Measurements from ENCODE around the gene ALOXE3.

The ALOXE3 gene

GRCh38 chr17:8124350-8125153 is 6.2 kb upstream of the ALOXE3 start:
- no peak for TF ChIP-seq Cebpa-rat (IDR thresholded peaks at IDR 0.05)
- peak overlapping the region; percentile 95 for H3K4me2 ChIP-seq
- peak overlapping the region; percentile 63; the same call in 1 of the 2 replicates for H3K9ac ChIP-seq
- H3K36me3 ChIP-seq: no peaks in the 10 kb centered on the region
- H3K4me1 ChIP-seq: peaks cover 50% of the 10 kb centered on the region
- peak overlapping the region; percentile 71 for H3K4me3 ChIP-seq
- H3K9me3 ChIP-seq: no peaks in the 10 kb centered on the region
- peaks cover 83% of the 10 kb centered on the region for H3K27me3 ChIP-seq
- no peak overlapping the region for H3K27ac ChIP-seq
- H4K20me1 ChIP-seq: peaks cover 54% of the 10 kb centered on the region

GRCh38 chr17:8123695-8124349 is 5.5 kb upstream of the ALOXE3 start, which contains the start of gene HES7:
TSS of gene HES7 (minus strand) at chr17:8124106. CDS start at chr17:8124084, 22 bp downstream.
- Histone ChIP-seq H3K9me3 (no peaks in the 10 kb centered on the region), H3K9ac (peak within 1 kb of the TSS; percentile 63), H3K27ac (no peak within 1 kb of the TSS), H3K27me3 (peaks cover 78% of the 10 kb centered on the region), H3K4me2 (peak within 1 kb of the TSS; percentile 95), H3K36me3 (no peaks in the 10 kb centered on the region), H4K20me1 (peaks cover 54% of the 10 kb centered on the region), H3K4me1 (peaks cover 50% of the 10 kb centered on the region), H3K4me3 (peak within 1 kb of the TSS; percentile 71)
- no peak for TF ChIP-seq Cebpa-rat (IDR thresholded peaks at IDR 0.05)

GRCh38 chr17:8122924-8123694 is 4.8 kb upstream of the ALOXE3 start:
- Histone ChIP-seq H4K20me1 (peaks cover 54% of the 10 kb centered on the region), H3K9me3 (no peaks in the 10 kb centered on the region), H3K4me1 (peaks cover 53% of the 10 kb centered on the region), H3K4me3 (peak overlapping the region; percentile 71), H3K27me3 (peaks cover 76% of the 10 kb centered on the region), H3K9ac (peak overlapping the region; percentile 48), H3K27ac (no peak overlapping the region), H3K4me2 (peak overlapping the region; percentile 95), H3K36me3 (no peaks in the 10 kb centered on the region)
- TF ChIP-seq Cebpa-rat (IDR thresholded peaks at IDR 0.05): no peak

- H4K20me1 ChIP-seq: peaks cover 54% of the 10 kb centered on the region
- no peak overlapping the region for H3K27ac ChIP-seq
- H3K4me1 ChIP-seq: peaks cover 59% of the 10 kb centered on the region
- peak overlapping the region; percentile 48; the same call in 1 of the 2 replicates for H3K9ac ChIP-seq
- no peaks in the 10 kb centered on the region for H3K9me3 ChIP-seq
- TF ChIP-seq Cebpa-rat (IDR thresholded peaks at IDR 0.05): no peak
- H3K4me3 ChIP-seq: peak overlapping the region; percentile 71
- peak overlapping the region; percentile 95 for H3K4me2 ChIP-seq
- no peaks in the 10 kb centered on the region for H3K36me3 ChIP-seq
- H3K27me3 ChIP-seq: peaks cover 76% of the 10 kb centered on the region
Measured at GRCh38 chr17:8122422-8122923, 4.2 kb upstream of the ALOXE3 start.

- Histone ChIP-seq H3K9ac (peak overlapping the region; percentile 39; the same call in 1 of the 2 replicates), H3K4me2 (peak overlapping the region; percentile 95), H3K36me3 (no peaks in the 10 kb centered on the region), H3K4me3 (peak overlapping the region; percentile 71), H3K27me3 (peaks cover 76% of the 10 kb centered on the region), H4K20me1 (peaks cover 58% of the 10 kb centered on the region), H3K9me3 (no peaks in the 10 kb centered on the region), H3K27ac (no peak overlapping the region), H3K4me1 (peaks cover 60% of the 10 kb centered on the region)
- no peak for TF ChIP-seq Cebpa-rat (IDR thresholded peaks at IDR 0.05)
Measured at GRCh38 chr17:8121681-8122421, 3.5 kb upstream of the ALOXE3 start.

- H3K9ac ChIP-seq: peak overlapping the region; percentile 39; the same call in 1 of the 2 replicates
Measured at GRCh38 chr17:8121407-8121680, 3.0 kb upstream of the ALOXE3 start.

GRCh38 chr17:8120520-8121406 is 2.4 kb upstream of the ALOXE3 start:
- H4K20me1 ChIP-seq: peaks cover 66% of the 10 kb centered on the region
- H3K4me3 ChIP-seq: peak overlapping the region; percentile 71
- H3K27me3 ChIP-seq: peaks cover 84% of the 10 kb centered on the region
- H3K27ac ChIP-seq: no peak overlapping the region
- peak overlapping the region; percentile 34 for H3K9ac ChIP-seq
- H3K4me2 ChIP-seq: peak overlapping the region; percentile 95
- no peak for TF ChIP-seq Cebpa-rat (IDR thresholded peaks at IDR 0.05)
- H3K4me1 ChIP-seq: peaks cover 62% of the 10 kb centered on the region
- H3K9me3 ChIP-seq: no peaks in the 10 kb centered on the region
- H3K36me3 ChIP-seq: no peaks in the 10 kb centered on the region

More at GRCh38 chr17:8121407-8121680, 3.0 kb upstream of the ALOXE3 start:
- Histone ChIP-seq H4K20me1 (peaks cover 63% of the 10 kb centered on the region), H3K4me2 (peak overlapping the region; percentile 95), H3K4me1 (peaks cover 62% of the 10 kb centered on the region), H3K4me3 (peak overlapping the region; percentile 71), H3K27ac (no peak overlapping the region), H3K36me3 (no peaks in the 10 kb centered on the region), H3K27me3 (peaks cover 78% of the 10 kb centered on the region), H3K9me3 (no peaks in the 10 kb centered on the region)
- TF ChIP-seq Cebpa-rat (IDR thresholded peaks at IDR 0.05): no peak

All from BLaER1 (cell line).